Ishikawa (cell line): ENCODE data around the gene PRPF18.

Source experiments
- CEBPB ChIP-seq: IDR thresholded peaks from 2 replicates; pipeline ENCODE4 v1.6.1; 2012
- CREB1 ChIP-seq: IDR thresholded peaks from 2 replicates; pipeline ENCODE4 v1.6.1; 2012; ENCODE audit warnings: low read depth
- EGR1 ChIP-seq: IDR thresholded peaks from 2 replicates; pipeline ENCODE4 v1.6.1; 2012
- EP300 ChIP-seq: IDR thresholded peaks from 2 replicates; pipeline ENCODE4 v1.6.1; 2012; ENCODE audit warnings: borderline replicate concordance
- FOXM1 ChIP-seq: IDR thresholded peaks from 2 replicates; pipeline ENCODE4 v1.6.1; 2012; ENCODE audit warnings: low read depth, borderline replicate concordance
- MAX ChIP-seq: IDR thresholded peaks from 2 replicates; pipeline ENCODE4 v1.6.1; 2012
- NFIC ChIP-seq: IDR thresholded peaks from 2 replicates; pipeline ENCODE4 v1.6.1; 2012
- RAD21 ChIP-seq: IDR thresholded peaks from 2 replicates; pipeline ENCODE4 v1.6.1; 2012; ENCODE audit warnings: low read depth
- REST ChIP-seq: IDR thresholded peaks from 2 replicates; pipeline ENCODE4 v1.6.1; 2012; ENCODE audit warnings: low read depth, mild to moderate bottlenecking
- TAF1 ChIP-seq: IDR thresholded peaks from 2 replicates; pipeline ENCODE4 v1.6.1; 2012; ENCODE audit warnings: low read depth, mild to moderate bottlenecking
- TCF12 ChIP-seq: IDR thresholded peaks from 2 replicates; pipeline ENCODE4 v1.6.1; 2012; ENCODE audit warnings: low read depth
- TEAD4 ChIP-seq: IDR thresholded peaks from 2 replicates; pipeline ENCODE4 v1.6.1; 2012
- USF1 ChIP-seq: IDR thresholded peaks from 2 replicates; pipeline ENCODE4 v1.6.1; 2012
- YY1 ChIP-seq: IDR thresholded peaks from 2 replicates; pipeline ENCODE4 v1.6.1; 2012; ENCODE audit warnings: low read depth
- ZBTB7A ChIP-seq: IDR thresholded peaks from 2 replicates; pipeline ENCODE4 v1.6.1; 2012; ENCODE audit warnings: low read depth

Gene PRPF18

GRCh38 chr10:13592306-13592705 lies 5.5 kb downstream of the PRPF18 start:
- TF ChIP-seq TCF12 (no peak), RAD21 (no peak), CEBPB (no peak), CREB1 (no peak), NFIC (no peak), ZBTB7A (no peak)

- TF ChIP-seq CREB1 (no peak), TEAD4 (no peak), NFIC (no peak), ZBTB7A (no peak), TCF12 (no peak), RAD21 (no peak), MAX (no peak), TAF1 (no peak), USF1 (no peak), EP300 (no peak), CEBPB (no peak)
Measured at GRCh38 chr10:13593535-13593934, 6.8 kb downstream of the PRPF18 start.

- TF ChIP-seq EP300 = no peak
- no peak for TF ChIP-seq TAF1
- no peak for TF ChIP-seq ZBTB7A
- no peak for TF ChIP-seq CEBPB
Measured at GRCh38 chr10:13594641-13595040, 7.9 kb downstream of the PRPF18 start.

- TF ChIP-seq CEBPB = no peak
- no peak for TF ChIP-seq NFIC
- TF ChIP-seq CREB1 = no peak
- no peak for TF ChIP-seq RAD21
- TF ChIP-seq YY1 = no peak
- no peak for TF ChIP-seq FOXM1
- no peak for TF ChIP-seq MAX
- no peak for TF ChIP-seq EGR1
- no peak for TF ChIP-seq REST
- TF ChIP-seq TAF1 = no peak
- no peak for TF ChIP-seq ZBTB7A
- no peak for TF ChIP-seq EP300
- TF ChIP-seq TCF12 = no peak
- no peak for TF ChIP-seq TEAD4
- no peak for TF ChIP-seq USF1
Measured at GRCh38 chr10:13597909-13598308, 11.1 kb downstream of the PRPF18 start.

GRCh38 chr10:13604357-13605040 lies 17.7 kb downstream of the PRPF18 start:
- TF ChIP-seq CEBPB (no peak), NFIC (no peak), CREB1 (no peak), ZBTB7A (no peak), YY1 (no peak), MAX (no peak)

- TF ChIP-seq YY1 (no peak), TAF1 (no peak)
Measured at GRCh38 chr10:13608246-13608853, 21.6 kb downstream of the PRPF18 start.

GRCh38 chr10:13612654-13613373 lies 26.0 kb downstream of the PRPF18 start:
- TF ChIP-seq NFIC (no peak), CREB1 (no peak), ZBTB7A (no peak), REST (no peak), YY1 (no peak), MAX (no peak), RAD21 (no peak), FOXM1 (no peak), TCF12 (no peak), CEBPB (no peak), TAF1 (no peak), TEAD4 (no peak), EP300 (no peak)
